Liver (tissue), 9 donors: Measurements from ENCODE around the gene UBE3B. TPM values are rescaled to one million over a fixed set of nuclear protein-coding genes. Genes with fewer than 3 reads are reported as not detected.

ENCODE experiments used
- DNase-seq: peaks from one replicate; pipeline ENCODE4 v3.0.0-alpha.2; 2017; ENCODE audit warnings: low spot score
- H3K27ac ChIP-seq, 2 donors: one replicate each; pipeline ENCODE4 v1.7.0; 2013; ENCODE audit warnings: inconsistent platforms in 2 of 2, low read length in 2 of 2, control low read depth in 1 of 2, low read depth in 1 of 2, mild to moderate bottlenecking in 1 of 2
- H3K27me3 ChIP-seq, 4 donors: one replicate each; pipeline versions ENCODE4 v1.6.1 to v1.7.0; 2013; ENCODE audit warnings: low read length in 3 of 4, inconsistent platforms in 1 of 4, mild to moderate bottlenecking in 1 of 4, moderate library complexity in 1 of 4; ENCODE audit not compliant: control insufficient read depth in 4 of 4, insufficient read depth in 4 of 4
- H3K36me3 ChIP-seq, 4 donors: one replicate each; pipeline versions ENCODE4 v1.6.1 to v1.7.0; 2013; ENCODE audit warnings: low read length in 3 of 4, mild to moderate bottlenecking in 3 of 4, low read depth in 1 of 4, moderate library complexity in 1 of 4; ENCODE audit not compliant: control insufficient read depth in 4 of 4, insufficient read depth in 3 of 4
- H3K4me1 ChIP-seq, 4 donors: one replicate each; pipeline versions ENCODE4 v1.6.1 to v1.7.0; 2013; ENCODE audit warnings: low read length in 3 of 4, mild to moderate bottlenecking in 3 of 4, moderate library complexity in 1 of 4; ENCODE audit not compliant: control insufficient read depth in 4 of 4, insufficient read depth in 4 of 4
- H3K4me3 ChIP-seq, 3 donors: one replicate each; pipeline versions ENCODE4 v1.6.1 to v1.7.0; 2013; ENCODE audit warnings: low read length in 3 of 3, control low read depth in 1 of 3, low read depth in 1 of 3, mild to moderate bottlenecking in 1 of 3
- H3K9ac ChIP-seq, 2 donors: one replicate each; pipeline ENCODE4 v1.7.0; 2013; ENCODE audit warnings: low read length in 2 of 2, mild to moderate bottlenecking in 2 of 2, moderate library complexity in 2 of 2, control low read depth in 1 of 2, low read depth in 1 of 2
- H3K9me3 ChIP-seq, 4 donors: one replicate each; pipeline versions ENCODE4 v1.6.1 to v1.7.0; 2013; ENCODE audit warnings: low read length in 3 of 4; ENCODE audit not compliant: control insufficient read depth in 4 of 4
- ATF3 ChIP-seq: IDR thresholded peaks from 2 replicates; pipeline ENCODE4 v1.6.1; 2016; ENCODE audit warnings: antibody characterized with exemption
- CTCF ChIP-seq: fragments of 150-350 bp; IDR thresholded peaks from 2 replicates; pipeline ENCODE4 v1.5.1; 2017; ENCODE audit warnings: improper control_type of control experiment, low read depth, low read length; ENCODE audit not compliant: missing input control
- EGR1 ChIP-seq, 2 donors: IDR thresholded peaks; 2 replicates each; pipeline ENCODE4 v1.6.1; 2016 to 2018; ENCODE audit warnings: antibody characterized with exemption in 2 of 2, low read depth in 2 of 2
- FOXA1 ChIP-seq: IDR thresholded peaks from 2 replicates; pipeline ENCODE4 v1.6.1; 2016; ENCODE audit warnings: antibody characterized with exemption
- FOXA2 ChIP-seq: IDR thresholded peaks from 2 replicates; pipeline ENCODE4 v1.6.1; 2016; ENCODE audit warnings: antibody characterized with exemption
- GABPA ChIP-seq, 2 donors: IDR thresholded peaks in 1 of 2; conservative IDR thresholded peaks in 1 of 2; 2 replicates each; pipeline ENCODE4 v1.6.1; 2016; ENCODE audit warnings: antibody characterized with exemption in 2 of 2, mild to moderate bottlenecking in 1 of 2, moderate library complexity in 1 of 2
- HNF4A ChIP-seq, 2 donors: conservative IDR thresholded peaks; 2 replicates each; pipeline ENCODE4 v1.6.1; 2016; ENCODE audit warnings: antibody characterized with exemption in 2 of 2, mild to moderate bottlenecking in 2 of 2
- HNF4G ChIP-seq: IDR thresholded peaks from 2 replicates; pipeline ENCODE4 v1.6.1; 2016; ENCODE audit warnings: antibody characterized with exemption
- JUND ChIP-seq, 2 donors: IDR thresholded peaks; 2 replicates each; pipeline ENCODE4 v1.6.1; 2016; ENCODE audit warnings: antibody characterized with exemption in 2 of 2
- RAD21 ChIP-seq, 2 donors: IDR thresholded peaks; 2 replicates each; pipeline ENCODE4 v1.6.1; 2016; ENCODE audit warnings: antibody characterized with exemption in 2 of 2, mild to moderate bottlenecking in 2 of 2
- TAF1 ChIP-seq: conservative IDR thresholded peaks from 2 replicates; pipeline ENCODE4 v1.6.1; 2016; ENCODE audit warnings: antibody characterized with exemption, mild to moderate bottlenecking
- YY1 ChIP-seq: IDR thresholded peaks from 2 replicates; pipeline ENCODE4 v1.6.1; 2016; ENCODE audit warnings: antibody characterized with exemption, mild to moderate bottlenecking
- ZBTB33 ChIP-seq: IDR thresholded peaks from 2 replicates; pipeline ENCODE4 v1.6.1; 2016; ENCODE audit warnings: antibody characterized with exemption
- WGBS: extraction: QIAGEN DNeasy Blood & Tissue Kit; methylation state at CpG from one replicate; pipeline ENCODE4 v1.1.7; 2013; 5-methylcytosine and 5-hydroxymethylcytosine counted together
- polyA plus RNA-seq, 2 donors: library from polyadenylated mRNA; stranded (reverse) in 1 of 2; unstranded in 1 of 2; fragments of 200-250 nt in 1 of 2; fragments of >200 nt in 1 of 2; fragmentation: Nextera tagmentation in 1 of 2; extraction: Ambion mirVana in 1 of 2; gene quantifications; one replicate each; pipeline versions ENCODE4 v1.2.1 to v1.2.3, GENCODE V29; 2013 to 2015
- total RNA-seq, 2 donors: library from RNA; depleted of rRNA; stranded (reverse); fragments of >200 nt; gene quantifications; one replicate each; pipeline ENCODE4 v1.2.3, GENCODE V29; 2014
- TF ChIP-seq, protein P1 (sequence below): IDR thresholded peaks from 2 replicates; pipeline ENCODE4 v1.6.1; 2016; ENCODE audit warnings: antibody characterized with exemption
- donor health status: healthy.
- donor health status: healthy.
- donor health status: healthy.
- donor health status: healthy.
- donor health status: healthy.

UBE3B gene
- total and polyA plus RNA-seq, 4 donors: 9.3 to 43.4 (median 24.1) TPM

DNA sequence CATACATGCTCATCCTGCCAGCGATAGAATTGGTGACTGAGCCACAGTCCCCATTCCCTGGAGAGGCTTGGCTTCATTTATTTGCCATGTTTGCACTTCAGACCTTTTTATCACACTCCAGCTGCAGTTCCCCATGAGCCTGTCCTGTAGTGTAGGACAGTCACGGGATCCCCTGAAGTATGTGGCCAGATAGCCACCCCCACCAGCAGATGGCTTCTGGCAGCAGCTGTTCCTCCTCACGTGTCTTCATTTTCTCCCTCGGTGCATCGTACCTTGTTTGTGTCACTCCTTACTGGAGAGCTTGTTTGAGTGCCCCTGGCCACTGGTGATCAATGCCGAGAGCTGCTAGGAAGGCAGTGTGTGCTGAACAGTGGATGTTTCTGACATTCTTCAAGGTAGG, 40.2 kb downstream of the UBE3B start:
- Histone ChIP-seq H3K9ac (no peak overlapping the region), H3K27ac (no peak overlapping the region), H3K4me1 (no peaks in the 10 kb centered on the region), H3K9me3 (no peaks in the 10 kb centered on the region), H3K4me3 (no peak overlapping the region), H3K27me3 (no peaks in the 10 kb centered on the region), H3K36me3 (peaks cover 6 to 65% (median 49%) of the 10 kb centered on the region in 4 donors)
- no peak for DNase-seq
- WGBS: 81% methylated on average over 6 of the region's 6 CpGs
- TF ChIP-seq HNF4G (no peak), EGR1 (IDR thresholded peaks at IDR 0.05; ENCODE audit: low read depth in 2 of 2) (no peak), YY1 (no peak), JUND (IDR thresholded peaks at IDR 0.05) (no peak), CTCF (no peak), FOXA1 (no peak), HNF4A (conservative IDR thresholded peaks at IDR 0.05) (no peak)
- TF ChIP-seq, protein P1, sequence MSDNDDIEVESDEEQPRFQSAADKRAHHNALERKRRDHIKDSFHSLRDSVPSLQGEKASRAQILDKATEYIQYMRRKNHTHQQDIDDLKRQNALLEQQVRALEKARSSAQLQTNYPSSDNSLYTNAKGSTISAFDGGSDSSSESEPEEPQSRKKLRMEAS: no peak

GRCh38 chr12:109518820-109519665, 41.6 kb downstream of the UBE3B start:
- TF ChIP-seq YY1: no peak
- peak; percentile 92 to 93 for TF ChIP-seq RAD21 (IDR thresholded peaks at IDR 0.05)
- TF ChIP-seq FOXA1: no peak
- TF ChIP-seq CTCF: peak; percentile 91
- no peak for TF ChIP-seq GABPA (IDR thresholded peaks at IDR 0.05 in 1 of 2, conservative IDR thresholded peaks at IDR 0.05 in 1 of 2)
- TF ChIP-seq FOXA2: no peak
- 60% methylated on average over 11 of the region's 11 CpGs for WGBS
- Histone ChIP-seq H3K27ac (peak overlapping the region; percentile 8 to 68), H3K4me3 (no peak overlapping the region), H3K27me3 (no peaks in the 10 kb centered on the region), H3K4me1 (no peaks in the 10 kb centered on the region), H3K36me3 (peaks cover 3 to 70% (median 45%) of the 10 kb centered on the region in 4 donors), H3K9ac (no peak overlapping the region), H3K9me3 (no peaks in the 10 kb centered on the region)
- DNase-seq: peak; percentile 71

DNA sequence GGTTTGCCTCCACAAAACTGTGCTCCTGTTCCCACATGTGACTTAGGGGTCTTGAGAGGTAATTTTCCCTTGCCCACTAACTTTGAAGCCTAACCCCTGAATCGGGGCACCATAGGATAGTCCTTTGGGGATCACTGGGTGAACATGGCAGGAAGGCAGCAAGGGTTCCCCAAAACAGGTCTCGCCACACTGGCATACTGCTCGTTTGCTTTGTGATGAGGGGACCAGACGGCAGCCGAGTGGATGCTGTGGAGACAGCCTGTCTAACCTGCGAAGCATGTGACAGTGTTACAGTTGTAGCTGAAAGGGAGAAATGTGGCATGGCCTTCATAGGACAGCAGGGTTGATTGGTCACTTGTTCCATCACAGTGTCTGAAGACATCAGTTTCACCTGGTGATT, 42.4 kb downstream of the UBE3B start:
- TF ChIP-seq ZBTB33 (no peak), FOXA1 (no peak), TAF1 (no peak), JUND (IDR thresholded peaks at IDR 0.05) (no peak), HNF4G (no peak), FOXA2 (no peak), HNF4A (conservative IDR thresholded peaks at IDR 0.05) (no peak), ATF3 (no peak), RAD21 (IDR thresholded peaks at IDR 0.05) (no peak), EGR1 (IDR thresholded peaks at IDR 0.05; ENCODE audit: low read depth in 2 of 2) (no peak), GABPA (IDR thresholded peaks at IDR 0.05 in 1 of 2, conservative IDR thresholded peaks at IDR 0.05 in 1 of 2) (no peak)
- peaks cover 4 to 71% (median 48%) of the 10 kb centered on the region in 4 donors for H3K36me3 ChIP-seq
- H3K27me3 ChIP-seq: no peaks in the 10 kb centered on the region
- no peaks in the 10 kb centered on the region for H3K9me3 ChIP-seq
- H3K4me1 ChIP-seq: no peaks in the 10 kb centered on the region
- no peak overlapping the region for H3K9ac ChIP-seq
- no peak for DNase-seq
- H3K27ac ChIP-seq: peak overlapping the region in 1 of 2 donors; percentile 68
- H3K4me3 ChIP-seq: no peak overlapping the region
- WGBS: 81% methylated on average over 6 of the region's 6 CpGs
